Femur (tissue), 1 donor: Measurements from ENCODE around the gene CCDC85B.
A peak's percentile ranks its signal among the peaks of the same experiment; 100 is the strongest.
"Not testable (repeated sequence)": the region's sequence is repeated elsewhere in the genome, so short reads cannot be mapped to it uniquely, and the experiment has no call there.

ENCODE experiments used
- DNase-seq: peaks from one replicate; pipeline ENCODE4 v3.0.0-alpha.2; 2017

The CCDC85B gene

DNA sequence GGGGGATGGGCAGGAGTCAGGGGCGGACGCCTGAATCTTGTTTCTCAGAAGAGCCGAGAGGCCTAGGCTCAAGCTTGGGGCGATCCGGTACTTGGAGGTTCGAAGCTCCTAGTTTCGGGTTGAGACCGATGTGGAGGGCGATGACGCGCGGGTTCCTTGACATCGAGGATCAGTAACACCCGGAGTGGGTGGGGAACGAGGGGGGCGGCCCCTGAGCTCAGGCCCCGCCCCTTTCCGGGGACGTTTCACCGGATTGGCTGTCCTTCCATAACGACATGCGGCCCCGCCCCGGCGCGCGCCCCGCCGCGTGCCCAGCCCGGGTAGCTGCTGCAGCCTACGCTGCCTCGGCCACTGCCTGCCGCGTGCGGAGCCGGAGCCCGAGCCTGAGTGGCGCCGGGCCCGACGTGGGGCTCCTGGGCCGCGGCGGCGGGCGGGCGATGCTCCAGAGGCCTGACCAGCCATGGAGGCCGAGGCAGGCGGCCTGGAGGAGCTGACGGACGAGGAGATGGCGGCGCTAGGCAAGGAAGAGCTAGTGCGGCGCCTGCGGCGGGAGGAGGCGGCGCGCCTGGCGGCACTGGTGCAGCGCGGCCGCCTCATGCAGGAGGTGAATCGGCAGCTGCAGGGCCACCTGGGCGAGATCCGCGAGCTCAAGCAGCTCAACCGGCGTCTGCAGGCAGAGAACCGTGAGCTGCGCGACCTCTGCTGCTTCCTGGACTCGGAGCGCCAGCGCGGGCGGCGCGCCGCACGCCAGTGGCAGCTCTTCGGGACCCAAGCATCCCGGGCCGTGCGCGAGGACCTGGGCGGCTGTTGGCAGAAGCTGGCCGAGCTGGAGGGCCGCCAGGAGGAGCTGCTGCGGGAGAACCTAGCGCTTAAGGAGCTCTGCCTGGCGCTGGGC lies at the start of gene CCDC85B:
Gene CCDC85B, plus strand, starts transcription at position 350 of the 895 bp plus-strand sequence. Its CDS starts 111 bp downstream, at position 461.
- peak; percentile 98 for DNase-seq

DNA sequence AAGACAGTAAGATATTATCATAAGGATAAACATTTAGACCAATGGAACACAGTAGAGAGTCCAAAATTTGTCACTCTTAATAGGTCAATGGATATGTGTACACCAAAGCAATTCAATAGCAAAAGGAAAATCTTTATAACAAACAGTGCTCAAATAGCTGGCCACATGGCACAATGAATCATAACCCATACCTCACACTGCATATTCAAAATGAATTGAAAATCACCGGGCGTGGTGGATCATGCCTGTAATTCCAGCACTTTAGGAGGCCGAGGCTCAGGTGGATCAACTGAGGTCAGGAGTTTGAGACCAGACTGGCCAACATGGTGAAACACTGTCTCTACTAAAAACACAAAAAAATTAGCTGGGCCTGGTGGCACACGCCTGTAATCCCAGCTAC lies 48.3 kb upstream of the CCDC85B start:
- no peak for DNase-seq

DNA sequence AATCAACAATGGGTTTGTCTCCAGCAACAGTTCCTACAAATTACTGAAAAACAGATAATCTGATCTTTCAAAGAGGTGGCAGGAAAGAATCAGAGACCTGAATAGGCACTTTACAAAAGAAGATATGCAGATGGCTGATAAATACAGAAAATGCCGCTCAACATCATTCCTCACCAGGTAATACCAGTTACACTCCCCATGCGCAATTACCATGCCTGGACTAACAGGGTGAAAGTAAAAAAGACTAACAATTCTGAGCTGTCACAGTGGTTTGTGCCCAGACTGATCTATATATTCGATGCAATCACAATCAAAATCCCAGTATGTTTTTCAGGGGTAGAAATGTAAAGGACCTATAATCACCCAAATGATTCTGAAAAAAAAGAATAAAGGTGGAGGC lies 46.7 kb upstream of the CCDC85B start:
- no peak for DNase-seq

DNA sequence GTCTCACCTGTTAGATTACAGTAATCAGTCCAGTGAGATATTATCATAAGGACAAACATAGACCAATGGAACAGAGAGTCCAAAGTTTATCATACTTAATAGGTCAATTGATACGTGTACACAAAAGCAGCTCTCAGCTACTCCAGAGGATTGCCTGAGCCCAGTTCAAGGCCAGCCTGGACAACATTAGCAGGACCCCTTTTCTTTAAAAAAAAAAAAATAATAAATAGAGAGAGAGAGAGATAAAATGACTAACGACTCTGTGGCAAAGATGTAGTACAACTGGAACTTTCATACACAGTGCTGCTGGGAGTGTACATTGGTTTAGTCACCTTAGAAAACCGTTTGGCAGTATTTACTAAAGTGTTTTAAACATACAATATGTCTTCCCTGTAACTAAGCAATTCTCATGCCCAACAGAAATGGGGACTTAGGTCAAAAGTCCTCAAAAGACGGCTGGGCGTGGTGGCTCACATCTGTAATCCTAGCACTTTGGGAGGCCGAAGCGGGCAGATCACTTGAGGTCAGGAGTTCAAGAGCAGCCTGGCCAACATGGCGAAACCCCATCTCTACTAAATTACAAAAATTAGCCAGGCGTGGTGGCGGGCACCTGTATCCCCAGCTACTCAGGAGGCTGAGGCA lies 46.1 kb upstream of the CCDC85B start:
- DNase-seq = no peak

DNA sequence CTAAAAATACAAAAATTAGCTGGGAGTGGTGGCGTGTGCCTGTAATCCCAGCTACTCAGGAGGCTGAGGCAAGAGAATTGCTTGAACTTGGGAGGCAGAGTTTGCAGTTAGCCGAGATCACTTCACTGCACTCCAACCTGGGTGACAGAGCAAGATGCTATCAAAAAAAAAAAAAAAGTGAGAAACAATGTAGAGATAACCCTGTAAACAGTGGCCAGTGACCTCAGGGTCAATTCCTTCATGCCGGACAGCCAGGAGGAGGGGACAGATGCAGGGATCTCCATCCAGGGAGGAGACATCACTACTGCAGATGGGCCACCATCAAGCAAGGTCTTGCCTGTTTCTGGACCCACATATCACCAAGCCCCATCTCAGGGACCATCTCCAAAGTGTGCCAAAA lies 42.7 kb upstream of the CCDC85B start:
- DNase-seq = no peak

DNA sequence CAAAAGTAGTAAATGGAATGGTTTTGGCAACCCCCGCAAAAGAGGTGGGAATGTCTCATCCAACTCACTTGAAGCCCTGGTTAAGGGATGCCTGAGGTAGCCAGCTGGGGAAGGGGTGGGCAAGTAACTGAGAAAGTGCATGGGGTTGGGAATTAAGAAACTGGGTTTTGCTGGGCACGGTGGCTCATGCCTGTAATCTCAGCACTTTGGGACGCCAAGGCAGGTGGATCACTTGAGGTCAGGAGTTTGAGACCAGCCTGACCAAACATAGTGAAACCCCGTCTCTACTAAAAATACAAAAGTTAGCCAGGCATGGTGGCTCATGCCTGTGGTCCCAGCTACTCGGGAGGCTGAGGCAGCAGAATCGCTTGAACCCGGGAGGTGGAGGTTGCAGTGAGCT lies 41.8 kb upstream of the CCDC85B start:
- DNase-seq = not testable (repeated sequence)

DNA sequence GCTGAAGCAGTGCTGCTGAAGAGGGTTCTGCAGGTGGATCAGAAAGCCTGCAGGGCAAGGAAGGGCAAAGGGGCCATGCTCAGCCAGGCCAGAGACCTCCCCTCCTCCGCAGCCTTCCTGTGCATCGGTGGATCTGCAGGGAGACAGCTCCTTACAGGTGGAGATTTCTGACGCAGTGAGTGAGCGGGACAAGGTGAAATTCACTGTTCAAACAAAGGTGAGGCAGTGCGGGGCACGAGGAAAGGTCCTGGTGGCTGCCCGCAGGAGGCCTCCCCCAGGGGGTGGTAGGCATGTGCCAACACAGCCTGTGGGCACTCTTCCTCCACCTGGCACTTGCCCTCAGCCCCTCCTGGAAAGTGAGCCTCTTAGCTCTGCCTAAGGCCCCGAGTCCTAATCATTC lies 41.1 kb upstream of the CCDC85B start:
- no peak for DNase-seq

DNA sequence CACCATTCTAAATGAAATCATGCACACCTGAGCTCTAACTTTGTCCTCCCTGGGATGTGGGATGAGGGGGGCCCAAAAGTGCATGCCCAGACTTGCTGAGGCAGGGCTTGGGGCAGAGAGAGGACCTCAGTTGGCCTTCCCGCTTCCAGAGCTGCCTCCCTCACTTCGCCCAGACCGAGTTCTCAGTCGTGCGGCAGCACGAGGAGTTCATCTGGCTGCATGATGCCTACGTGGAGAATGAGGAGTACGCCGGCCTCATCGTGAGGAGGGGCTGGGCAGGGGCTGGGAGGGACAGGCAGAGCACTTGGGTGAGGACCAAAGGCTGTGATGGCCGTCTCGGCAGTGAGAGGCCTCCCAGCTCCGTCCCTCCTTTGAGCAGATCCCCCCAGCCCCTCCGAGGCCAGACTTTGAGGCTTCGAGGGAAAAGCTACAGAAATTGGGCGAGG lies 40.7 kb upstream of the CCDC85B start:
- DNase-seq = no peak

DNA sequence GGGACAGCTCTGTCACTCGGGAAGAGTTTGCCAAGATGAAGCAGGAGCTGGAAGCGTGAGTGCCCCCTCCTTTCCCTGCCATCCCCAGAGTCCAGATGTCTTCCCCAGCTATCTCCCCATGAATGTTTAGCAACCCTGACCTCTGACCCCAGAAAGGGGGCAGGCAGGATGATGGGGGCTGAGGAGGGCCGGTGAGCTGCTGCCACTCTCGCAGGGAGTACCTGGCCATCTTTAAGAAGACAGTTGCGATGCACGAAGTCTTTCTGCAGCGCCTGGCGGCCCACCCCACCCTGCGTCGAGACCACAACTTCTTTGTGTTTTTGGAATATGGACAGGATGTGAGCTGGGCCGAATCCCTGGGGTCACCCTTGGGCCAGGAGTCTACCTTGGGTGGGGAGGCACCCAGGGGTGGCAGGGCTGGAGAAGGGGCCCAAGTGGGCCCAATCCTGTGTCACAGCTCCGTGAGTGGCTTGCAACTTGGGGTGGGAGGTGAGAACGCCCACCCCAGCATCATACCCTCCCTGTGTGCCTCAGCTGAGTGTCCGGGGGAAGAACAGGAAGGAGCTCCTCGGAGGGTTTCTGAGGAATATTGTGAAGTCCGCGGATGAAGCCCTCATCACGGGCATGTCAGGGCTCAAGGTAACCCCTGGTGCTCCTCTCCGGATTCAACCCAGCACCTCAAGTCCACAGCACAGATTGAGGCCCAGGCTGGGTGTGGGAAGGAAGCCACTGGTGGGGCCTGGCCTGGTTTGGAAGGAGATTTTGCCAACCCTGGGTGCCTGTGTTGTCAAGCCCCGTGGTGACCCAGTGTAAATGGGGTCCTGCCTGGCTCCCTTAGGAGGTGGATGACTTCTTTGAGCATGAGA lies 40.0 kb upstream of the CCDC85B start:
- DNase-seq = no peak

DNA sequence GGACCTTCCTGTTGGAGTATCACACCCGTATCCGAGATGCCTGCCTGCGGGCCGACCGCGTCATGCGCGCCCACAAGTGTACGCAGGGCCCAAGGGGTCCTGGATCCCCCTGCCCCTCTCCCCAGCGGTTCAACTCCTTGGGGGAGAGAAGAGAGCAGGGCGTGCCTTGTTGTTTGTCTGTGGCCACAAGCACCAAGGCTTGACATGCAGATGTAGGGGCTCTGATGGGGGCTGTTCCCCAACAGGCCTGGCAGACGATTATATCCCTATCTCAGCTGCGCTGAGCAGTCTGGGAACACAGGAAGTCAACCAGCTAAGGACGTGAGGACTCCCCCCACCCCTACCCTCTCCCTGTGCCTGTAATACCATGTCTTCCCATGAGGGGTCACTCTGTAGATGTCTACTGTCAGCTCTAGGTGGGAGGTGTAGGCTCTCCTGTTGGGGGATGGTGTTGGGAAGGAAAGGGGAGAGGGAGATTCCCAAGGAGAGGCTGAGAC lies 39.3 kb upstream of the CCDC85B start:
- DNase-seq = no peak

DNA sequence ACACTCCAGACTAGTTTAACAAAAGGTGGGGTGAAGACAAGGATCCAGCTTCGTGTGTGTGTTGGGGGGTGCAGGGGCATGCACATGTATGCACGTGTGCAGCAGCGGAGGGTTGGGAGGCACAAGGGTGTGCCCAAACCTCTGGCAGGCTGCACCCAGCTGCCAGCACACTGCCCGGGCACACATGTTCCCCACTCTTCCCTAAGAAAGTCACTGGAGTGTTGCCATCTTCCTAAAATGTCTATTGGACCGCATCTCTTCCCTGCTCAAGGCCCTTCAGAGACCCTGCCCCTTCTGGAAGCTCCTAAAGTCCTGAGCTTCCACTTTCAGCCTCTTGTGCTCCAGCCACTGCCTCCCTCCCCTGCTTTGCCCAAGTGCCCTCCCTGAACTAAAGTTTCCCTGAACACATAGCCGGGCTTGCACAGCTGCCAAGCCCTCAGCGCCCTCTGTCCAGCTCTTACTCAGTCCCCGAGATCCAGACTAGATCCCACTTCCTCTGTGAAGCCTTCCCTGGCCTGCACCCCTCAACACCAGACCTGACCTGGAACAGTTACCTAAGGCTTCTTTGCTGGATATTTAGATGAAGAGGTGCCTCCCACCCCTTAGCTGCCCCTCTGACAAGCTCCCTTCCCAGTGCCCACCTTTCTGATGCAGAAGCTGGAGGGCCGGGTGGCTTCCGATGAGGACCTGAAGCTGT lies 38.5 kb upstream of the CCDC85B start:
- no peak for DNase-seq

DNA sequence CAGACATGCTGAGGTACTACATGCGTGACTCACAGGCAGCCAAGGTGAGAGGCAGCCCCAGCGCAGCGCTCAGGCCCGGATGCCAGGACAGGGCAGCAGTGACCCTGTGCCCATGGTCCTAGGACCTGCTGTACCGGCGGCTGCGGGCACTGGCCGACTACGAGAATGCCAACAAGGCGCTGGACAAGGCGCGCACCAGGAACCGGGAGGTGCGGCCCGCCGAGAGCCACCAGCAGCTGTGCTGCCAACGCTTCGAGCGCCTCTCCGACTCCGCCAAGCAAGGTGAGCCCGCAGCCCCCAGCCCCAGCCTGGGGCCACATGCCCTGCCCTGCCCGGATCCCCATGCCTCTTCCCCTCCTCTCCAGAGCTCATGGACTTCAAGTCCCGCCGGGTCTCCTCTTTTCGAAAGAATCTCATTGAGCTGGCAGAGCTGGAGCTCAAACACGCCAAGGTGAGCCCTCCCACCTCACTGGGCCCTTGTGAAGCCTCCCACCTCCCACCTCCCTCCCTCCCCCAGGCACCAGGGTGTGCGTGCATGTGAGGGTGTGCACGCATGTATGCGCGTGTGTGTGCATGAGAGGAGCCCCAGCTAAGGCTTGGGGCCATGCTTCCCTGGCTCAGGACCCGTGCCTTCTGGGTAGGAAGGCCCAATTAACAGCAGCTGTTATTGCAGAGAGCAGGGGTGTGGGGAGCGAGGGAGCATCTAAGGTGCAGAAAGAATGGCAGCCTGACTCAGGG lies 37.8 kb upstream of the CCDC85B start:
- no peak for DNase-seq

DNA sequence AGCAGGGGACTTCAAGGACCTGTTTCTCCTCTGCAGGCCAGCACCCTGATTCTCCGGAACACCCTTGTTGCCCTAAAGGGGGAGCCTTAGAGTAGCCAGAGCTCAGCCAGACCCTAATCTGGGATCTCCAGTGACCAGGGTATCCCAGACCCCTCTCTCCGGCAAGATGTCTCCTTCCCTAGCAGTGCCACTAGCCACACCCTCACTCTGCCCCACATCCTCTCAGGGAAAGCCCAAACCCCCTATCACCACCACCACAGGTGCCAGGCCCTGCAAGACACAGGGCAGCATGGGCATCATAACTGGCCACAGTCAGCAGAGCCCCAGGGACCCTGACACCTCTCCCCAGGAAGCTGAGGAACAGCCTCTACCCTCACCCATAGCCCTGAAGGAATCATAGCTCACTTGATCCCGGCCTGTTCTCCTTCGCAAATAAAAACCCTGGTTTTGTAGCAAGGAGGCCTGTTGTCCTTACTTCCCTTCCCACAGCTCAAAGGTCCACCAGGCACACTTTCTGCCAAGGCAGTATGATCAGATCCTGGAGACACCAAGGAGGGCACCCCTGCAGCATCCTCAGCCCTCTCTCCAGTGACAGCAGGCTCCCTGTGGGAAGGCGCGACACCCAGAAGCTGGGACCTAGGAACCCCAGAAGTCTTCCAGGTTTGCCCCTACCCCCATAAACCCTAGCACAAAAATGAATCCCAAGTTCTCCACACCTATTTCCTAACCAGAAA lies 37.1 kb upstream of the CCDC85B start:
- no peak for DNase-seq

DNA sequence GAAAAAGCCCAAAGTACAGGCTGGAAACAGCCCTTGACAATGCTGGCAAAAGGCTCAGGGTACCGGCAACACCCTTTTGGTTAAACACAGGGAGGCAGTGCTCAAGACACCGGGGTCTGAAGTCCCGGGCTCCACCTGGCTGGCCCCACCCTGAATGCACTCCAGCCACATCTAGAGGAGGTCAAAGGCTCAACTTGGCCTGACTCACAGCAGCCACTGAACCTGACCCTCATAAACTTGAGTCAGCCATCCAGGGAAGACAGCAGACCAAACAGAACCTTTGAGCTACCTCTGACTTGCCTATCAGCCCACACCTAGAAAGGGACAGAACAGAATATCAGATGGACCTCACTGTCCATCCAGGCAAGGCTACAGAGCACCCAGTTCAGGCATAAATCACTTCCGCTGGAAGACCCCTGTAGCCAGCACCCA lies 36.3 kb upstream of the CCDC85B start:
- DNase-seq = no peak

DNA sequence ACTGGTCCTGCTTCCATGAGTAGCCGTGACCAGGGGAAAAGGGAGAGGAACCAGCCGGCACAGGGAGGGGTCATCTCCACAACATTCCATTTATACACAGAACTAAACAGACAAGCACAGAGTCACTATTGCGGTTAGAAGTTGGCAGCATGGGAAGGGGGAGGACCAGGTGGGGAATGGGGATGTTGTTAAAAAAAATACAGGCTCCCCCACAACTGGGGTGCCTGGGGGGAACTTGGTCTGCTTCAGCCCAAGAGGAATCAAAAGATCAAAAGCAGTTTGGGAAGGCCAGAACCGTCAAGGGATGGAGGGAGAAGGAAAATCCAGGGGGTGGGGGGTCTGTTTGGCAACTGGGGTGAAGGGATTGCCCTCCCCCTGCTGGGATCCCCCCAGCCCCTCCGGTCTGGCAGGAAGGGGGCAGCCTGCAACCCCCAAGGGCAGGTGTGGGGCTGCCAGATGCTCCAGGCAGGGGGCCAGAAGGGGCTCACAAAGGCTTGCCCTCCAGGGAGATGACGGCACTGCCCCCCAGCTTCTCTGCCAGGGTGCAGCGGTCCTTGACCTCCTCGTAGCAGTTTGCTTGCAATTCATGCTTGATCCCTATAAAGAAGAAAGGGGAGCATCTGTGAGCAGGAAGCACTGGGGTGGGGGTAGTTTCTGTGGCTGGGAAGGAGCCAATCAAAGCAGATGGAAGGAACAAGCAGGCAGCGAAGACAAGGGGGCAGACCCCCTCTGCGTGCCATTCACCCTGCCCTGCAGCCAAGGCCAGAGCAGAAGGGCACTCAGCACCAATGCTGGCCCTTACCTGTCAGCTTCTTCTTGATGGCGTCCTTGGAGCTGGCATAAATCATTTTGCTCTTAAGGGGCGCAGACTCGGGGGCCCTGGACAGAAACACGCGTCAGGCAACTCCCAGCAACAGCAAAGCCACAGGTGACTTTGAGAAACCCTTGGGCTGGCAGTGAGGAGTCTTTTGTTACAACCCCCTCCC lies 35.3 kb upstream of the CCDC85B start:
- DNase-seq = peak; percentile 33

DNA sequence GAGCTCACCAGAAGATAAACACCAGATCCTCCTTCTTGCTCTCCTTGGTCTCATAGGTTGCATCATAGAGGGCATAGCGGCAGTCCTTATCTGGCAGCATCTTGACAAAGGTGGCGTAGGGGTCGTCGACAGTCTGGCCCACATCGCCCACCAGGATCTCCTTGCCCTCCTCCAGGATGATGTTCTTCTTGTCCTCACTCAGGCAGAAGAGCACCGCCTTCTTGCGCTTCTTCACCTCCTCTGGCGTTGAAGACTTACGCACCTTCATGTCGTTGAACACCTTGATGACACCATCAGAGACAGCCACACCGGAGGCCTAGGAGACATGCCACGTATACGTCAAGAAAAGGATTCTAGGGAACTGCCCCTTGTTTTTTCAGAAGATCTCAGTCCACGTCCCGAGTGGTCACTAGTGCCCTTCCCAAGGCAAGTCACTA lies 34.5 kb upstream of the CCDC85B start:
- no peak for DNase-seq

DNA sequence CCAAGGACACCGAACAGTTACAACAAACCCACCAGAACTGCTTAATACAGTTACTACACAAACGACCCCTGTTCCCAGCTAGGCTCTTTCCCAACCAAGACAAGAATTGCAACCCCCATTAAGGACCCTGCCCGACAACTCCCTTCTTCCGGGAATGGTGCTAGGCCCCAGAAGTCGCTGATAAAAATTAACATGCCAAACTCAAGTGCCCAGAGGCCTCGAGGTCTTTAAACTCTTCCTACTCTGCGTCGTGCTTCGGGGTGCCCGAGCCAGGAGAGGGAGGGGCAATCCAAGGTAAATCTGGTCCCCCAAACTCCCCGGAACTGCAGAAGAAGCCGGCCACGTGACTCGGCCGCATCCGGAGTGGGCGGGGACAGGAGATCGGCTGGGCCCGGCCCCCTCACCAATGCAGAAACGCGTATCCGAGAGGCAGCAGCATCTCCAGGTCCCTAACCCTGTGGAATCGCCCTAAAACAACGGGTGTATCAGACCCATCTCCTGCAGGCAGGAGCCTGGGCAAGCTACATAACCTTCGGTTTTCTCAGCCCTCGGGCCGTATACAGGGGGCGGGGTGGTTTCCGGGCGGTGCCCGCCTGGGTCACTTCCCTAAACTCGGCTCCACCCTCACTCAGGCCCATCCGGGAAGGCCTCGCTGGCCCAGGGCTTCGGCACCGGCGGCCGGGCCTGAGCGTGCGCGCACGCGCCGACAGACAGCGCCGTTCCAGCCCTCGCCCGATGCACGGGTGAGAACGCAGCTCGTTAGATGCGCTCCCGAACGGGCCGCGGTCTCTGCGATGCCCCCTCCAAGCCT lies 33.6 kb upstream of the CCDC85B start:
- DNase-seq = peak; percentile 87

DNA sequence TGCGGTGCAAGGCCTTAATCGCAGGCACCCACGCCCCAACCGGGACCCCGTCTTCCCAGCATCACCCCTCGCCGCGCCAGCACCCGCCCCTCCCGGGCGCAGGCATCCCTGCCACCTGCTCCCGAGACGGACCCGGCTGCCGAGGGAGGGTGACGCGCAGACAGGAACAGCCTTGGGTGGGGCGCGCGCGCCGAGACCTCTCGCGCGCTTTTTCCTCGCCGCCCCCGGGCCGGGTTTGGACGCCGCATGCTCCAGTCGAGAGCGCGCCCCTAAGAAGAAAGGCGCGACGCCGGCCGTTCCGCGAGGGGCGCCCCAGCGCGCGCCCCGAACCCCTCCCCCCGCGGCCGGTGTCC lies 33.0 kb upstream of the CCDC85B start:
- DNase-seq = peak; percentile 74
